CD14-positive monocyte (primary cell): ENCODE results near the gene DMRT1. TPM values are rescaled to one million over a fixed set of nuclear protein-coding genes. Genes with fewer than 3 reads are reported as not detected.

Experiments used
- DNase-seq, 3 donors: peaks; one replicate each; pipeline ENCODE4 v3.0.0-alpha.2; 2011 to 2022
- H2AFZ ChIP-seq: 2 replicates; pipeline ENCODE4 v1.6.0; 2012; ENCODE audit warnings: mild to moderate bottlenecking, low read depth, low read length, inconsistent platforms; ENCODE audit not compliant: insufficient read depth, poor library complexity, severe bottlenecking
- H3K27ac ChIP-seq, 2 donors: 1 replicate in 1 of 2; 2 replicates in 1 of 2; pipeline ENCODE4 v1.5.1; 2012 to 2013; ENCODE audit warnings: low read length in 2 of 2, control low read depth in 1 of 2, inconsistent platforms in 1 of 2, low read depth in 1 of 2, mild to moderate bottlenecking in 1 of 2
- H3K27me3 ChIP-seq, 2 donors: one replicate each; pipeline versions ENCODE4 v1.6.0 to v1.6.1; 2011 to 2013; ENCODE audit warnings: low read length in 2 of 2; ENCODE audit not compliant: control insufficient read depth in 2 of 2, insufficient read depth in 2 of 2
- H3K36me3 ChIP-seq, 2 donors: replicated peaks in 1 of 2; 1 replicate in 1 of 2; 2 replicates in 1 of 2; pipeline versions ENCODE4 v1.5.1 to v1.6.1; 2012 to 2013; ENCODE audit warnings: low read length in 2 of 2, control low read depth in 1 of 2, inconsistent platforms in 1 of 2, mild to moderate bottlenecking in 1 of 2; ENCODE audit not compliant: insufficient read depth in 2 of 2, control insufficient read depth in 1 of 2
- H3K4me1 ChIP-seq, 2 donors: 1 replicate in 1 of 2; 2 replicates in 1 of 2; pipeline versions ENCODE4 v1.5.1 to v1.6.1; 2012 to 2013; ENCODE audit warnings: low read length in 2 of 2, control low read depth in 1 of 2, inconsistent platforms in 1 of 2, mild to moderate bottlenecking in 1 of 2, moderate library complexity in 1 of 2; ENCODE audit not compliant: insufficient read depth in 2 of 2, control insufficient read depth in 1 of 2
- H3K4me2 ChIP-seq: replicated peaks from 2 replicates; pipeline ENCODE3; 2012; ENCODE audit warnings: low read length, moderate library complexity, mild to moderate bottlenecking; ENCODE audit not compliant: poor library complexity, severe bottlenecking; ENCODE audit errors: extremely low read depth
- H3K4me3 ChIP-seq, 3 experiments: fragments of 200-600 bp in 1 of 3; sonication (generic) in 1 of 3; replicated peaks in 1 of 3; 1 replicate in 2 of 3; 2 replicates in 1 of 3; pipeline ENCODE4 v1.5.1; 2011 to 2013; ENCODE audit warnings: low read length in 3 of 3, mild to moderate bottlenecking in 3 of 3, control low read depth in 2 of 3, low read depth in 2 of 3, inconsistent platforms in 1 of 3, moderate library complexity in 1 of 3
- H3K79me2 ChIP-seq: 2 replicates; pipeline ENCODE4 v1.6.0; 2012; ENCODE audit warnings: mild to moderate bottlenecking, control low read depth, inconsistent platforms, low read length, moderate library complexity; ENCODE audit not compliant: insufficient read depth
- H3K9ac ChIP-seq: 2 replicates; pipeline ENCODE4 v1.6.0; 2017; ENCODE audit warnings: low read length, mild to moderate bottlenecking; ENCODE audit not compliant: insufficient read depth, poor library complexity, severe bottlenecking
- H3K9me3 ChIP-seq, 2 donors: replicated peaks in 1 of 2; 1 replicate in 1 of 2; 2 replicates in 1 of 2; pipeline versions ENCODE4 v1.5.1 to v1.6.1; 2012 to 2013; ENCODE audit warnings: low read length in 2 of 2, control low read depth in 1 of 2; ENCODE audit not compliant: control insufficient read depth in 1 of 2, insufficient read depth in 1 of 2
- H4K20me1 ChIP-seq: 2 replicates; pipeline ENCODE4 v1.6.0; 2012; ENCODE audit warnings: mild to moderate bottlenecking, low read length, control low read depth, moderate library complexity; ENCODE audit not compliant: insufficient read depth
- H3K27ac Mint-ChIP-seq, 7 donors: one replicate each; pipeline ENCODE4 v1.8.0; 2020; ENCODE audit warnings: mild to moderate bottlenecking in 7 of 7, mixed read lengths in 7 of 7, moderate library complexity in 6 of 7, inconsistent platforms in 2 of 7
- H3K27me3 Mint-ChIP-seq, 3 donors: one replicate each; pipeline ENCODE4 v1.8.0; 2021 to 2022; ENCODE audit warnings: low read depth in 3 of 3, mild to moderate bottlenecking in 3 of 3, mixed read lengths in 3 of 3, moderate library complexity in 3 of 3, inconsistent platforms in 1 of 3
- H3K36me3 Mint-ChIP-seq, 2 donors: one replicate each; pipeline ENCODE4 v1.8.0; 2020; ENCODE audit warnings: mixed read lengths in 2 of 2, inconsistent platforms in 1 of 2, mild to moderate bottlenecking in 1 of 2
- H3K4me1 Mint-ChIP-seq: one replicate; pipeline ENCODE4 v1.8.0; 2020; ENCODE audit warnings: mild to moderate bottlenecking, mixed read lengths
- H3K4me3 Mint-ChIP-seq, 2 donors: one replicate each; pipeline ENCODE4 v1.8.0; 2020; ENCODE audit warnings: mild to moderate bottlenecking in 2 of 2, mixed read lengths in 2 of 2, moderate library complexity in 1 of 2
- H3K9me3 Mint-ChIP-seq, 7 donors: one replicate each; pipeline ENCODE4 v1.8.0; 2020 to 2022; ENCODE audit warnings: mixed read lengths in 7 of 7, mild to moderate bottlenecking in 6 of 7, moderate library complexity in 6 of 7, inconsistent platforms in 2 of 7
- WGBS: methylation state at CpG from one replicate; pipeline ENCODE4 v1.1.5; 2013; ENCODE audit warnings: missing lambda C conversion rate; ENCODE audit not compliant: insufficient coverage; 5-methylcytosine and 5-hydroxymethylcytosine counted together
- intact Hi-C, 2 donors: fragments of 100-400 bp; cut with micrococcal nuclease; formaldehyde crosslinking; loops; one replicate each; pipeline versions ENCODE4 v1.15.0 to v1.15.1; 2023
- polyA plus RNA-seq, 3 donors: library from polyadenylated mRNA; depleted of rRNA in 1 of 3; unstranded in 2 of 3; stranded (reverse) in 1 of 3; fragments of 300-500 nt in 2 of 3; fragments of >200 nt in 1 of 3; fragmentation: Illumina TruSeq in 2 of 3; gene quantifications; 1 replicate in 2 of 3; 2 replicates in 1 of 3; pipeline ENCODE4 v1.2.3, GENCODE V29; 2012 to 2021
- TF ChIP-seq, protein P1 (sequence below): fragments of 200-600 bp; IDR thresholded peaks from one replicate; pipeline ENCODE4 v1.8.0; 2022; ENCODE audit warnings: antibody characterized with exemption, mild to moderate bottlenecking

The DMRT1 gene
- polyA plus RNA-seq, 3 donors: not detected

- H3K4me3 Mint-ChIP-seq: peak overlapping the region in 1 of 2 donors; percentile 85
- H3K79me2 ChIP-seq: no peaks in the 10 kb centered on the region
- no peaks in the 10 kb centered on the region for H3K36me3 ChIP-seq
- no peak overlapping the region for H2AFZ ChIP-seq
- H3K27me3 ChIP-seq: peaks cover 86 to 97% of the 10 kb centered on the region in 2 donors
- no peak overlapping the region for H3K9ac ChIP-seq
- no peaks in the 10 kb centered on the region for H3K4me1 ChIP-seq
- no peak overlapping the region for H3K27ac ChIP-seq
- peak in 1 of 3 donors; percentile 28 for DNase-seq
- intact Hi-C loops: no loop called here
- peaks cover 13% of the 10 kb centered on the region for H3K4me1 Mint-ChIP-seq
- H3K4me3 ChIP-seq: no peak overlapping the region
- H3K4me2 ChIP-seq: no peak overlapping the region
- peaks cover 0 to 10% of the 10 kb centered on the region in 2 donors for H3K36me3 Mint-ChIP-seq
- no peaks in the 10 kb centered on the region for H4K20me1 ChIP-seq
- WGBS: 51% methylated on average over 7 of the region's 15 CpGs
- TF ChIP-seq, protein P1, sequence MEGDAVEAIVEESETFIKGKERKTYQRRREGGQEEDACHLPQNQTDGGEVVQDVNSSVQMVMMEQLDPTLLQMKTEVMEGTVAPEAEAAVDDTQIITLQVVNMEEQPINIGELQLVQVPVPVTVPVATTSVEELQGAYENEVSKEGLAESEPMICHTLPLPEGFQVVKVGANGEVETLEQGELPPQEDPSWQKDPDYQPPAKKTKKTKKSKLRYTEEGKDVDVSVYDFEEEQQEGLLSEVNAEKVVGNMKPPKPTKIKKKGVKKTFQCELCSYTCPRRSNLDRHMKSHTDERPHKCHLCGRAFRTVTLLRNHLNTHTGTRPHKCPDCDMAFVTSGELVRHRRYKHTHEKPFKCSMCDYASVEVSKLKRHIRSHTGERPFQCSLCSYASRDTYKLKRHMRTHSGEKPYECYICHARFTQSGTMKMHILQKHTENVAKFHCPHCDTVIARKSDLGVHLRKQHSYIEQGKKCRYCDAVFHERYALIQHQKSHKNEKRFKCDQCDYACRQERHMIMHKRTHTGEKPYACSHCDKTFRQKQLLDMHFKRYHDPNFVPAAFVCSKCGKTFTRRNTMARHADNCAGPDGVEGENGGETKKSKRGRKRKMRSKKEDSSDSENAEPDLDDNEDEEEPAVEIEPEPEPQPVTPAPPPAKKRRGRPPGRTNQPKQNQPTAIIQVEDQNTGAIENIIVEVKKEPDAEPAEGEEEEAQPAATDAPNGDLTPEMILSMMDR: no peak
- H3K27ac Mint-ChIP-seq: no peak overlapping the region
- peaks cover 90 to 93% (median 92%) of the 10 kb centered on the region in 3 donors for H3K27me3 Mint-ChIP-seq
- peaks cover 0 to 30% of the 10 kb centered on the region in 2 donors for H3K9me3 ChIP-seq
- peaks cover 0 to 15% (median 2%) of the 10 kb centered on the region in 7 donors for H3K9me3 Mint-ChIP-seq
These were observed 141.1 kb downstream of the DMRT1 start for GRCh38 chr9:982394-983230.

DNA sequence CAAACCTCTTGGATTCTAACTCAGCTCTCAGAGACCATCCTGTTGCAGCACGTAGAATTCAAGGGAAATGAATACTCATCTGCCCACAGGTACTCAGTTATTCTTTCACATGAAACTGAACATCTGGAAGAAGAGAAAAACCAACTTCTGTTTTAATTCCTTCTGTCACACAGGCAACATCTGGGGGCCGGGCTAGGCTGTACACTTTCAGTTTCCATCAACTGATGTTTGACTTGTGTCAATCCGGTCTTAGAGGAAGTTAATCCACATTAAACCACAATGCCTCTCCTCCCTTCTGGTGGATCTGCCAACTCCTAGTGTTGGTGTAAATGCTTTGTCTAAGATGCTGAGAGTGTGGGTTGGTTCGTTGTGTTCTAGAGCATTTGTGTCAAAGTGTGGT, 152.5 kb downstream of the DMRT1 start:
- Histone ChIP-seq H2AFZ (no peak overlapping the region), H4K20me1 (no peaks in the 10 kb centered on the region)

More for the DNA sequence above, 152.5 kb downstream of the DMRT1 start:
- H3K27ac Mint-ChIP-seq: peak overlapping the region in 2 of 7 donors; percentile 65 to 68
- DNase-seq: peak; percentile 48 to 68 (median 58)
- Histone ChIP-seq H3K9me3 (peaks cover 0 to 10% of the 10 kb centered on the region in 2 donors), H3K4me2 (peak overlapping the region; percentile 7), H3K4me3 (no peak overlapping the region), H3K9ac (no peak overlapping the region), H3K27me3 (peaks cover 3 to 23% of the 10 kb centered on the region in 2 donors), H3K36me3 (no peaks in the 10 kb centered on the region), H3K79me2 (no peaks in the 10 kb centered on the region), H3K4me1 (peaks cover 13 to 17% of the 10 kb centered on the region in 2 donors), H3K27ac (no peak overlapping the region)
- peaks cover 22% of the 10 kb centered on the region for H3K4me1 Mint-ChIP-seq
- H3K4me3 Mint-ChIP-seq: no peak overlapping the region
- 0% methylated on average over 1 of the region's 4 CpGs for WGBS
- TF ChIP-seq, protein P1: no peak
- intact Hi-C loops: loop anchor here in 1 of 2 donors (5.0 kb wide), 1 partner anchor 82 kb away; no protein-coding TSS in a partner anchor
- H3K9me3 Mint-ChIP-seq: peaks cover 2 to 10% (median 5%) of the 10 kb centered on the region in 7 donors
- H3K36me3 Mint-ChIP-seq: no peaks in the 10 kb centered on the region
- peaks cover 17 to 29% (median 28%) of the 10 kb centered on the region in 3 donors for H3K27me3 Mint-ChIP-seq
